Activated naive CD8-positive, alpha-beta T cell treated with anti-CD3 and anti-CD28 coated beads for 36 hours (primary cell): Measurements from ENCODE around the gene NIPA2. TPM values are rescaled to one million over a fixed set of nuclear protein-coding genes. Genes with fewer than 3 reads are reported as not detected.

Experiments
- DNase-seq: peaks from one replicate; pipeline ENCODE4 v3.0.0; 2021
- H3K27ac Mint-ChIP-seq: one replicate; pipeline ENCODE4 v1.8.0; 2022; ENCODE audit warnings: mild to moderate bottlenecking, moderate library complexity, mixed read lengths
- H3K27me3 Mint-ChIP-seq: one replicate; pipeline ENCODE4 v1.8.0; 2022; ENCODE audit warnings: mild to moderate bottlenecking, mixed read lengths
- H3K36me3 Mint-ChIP-seq: one replicate; pipeline ENCODE4 v1.8.0; 2021; ENCODE audit warnings: mild to moderate bottlenecking, mixed read lengths
- H3K4me1 Mint-ChIP-seq: one replicate; pipeline ENCODE4 v1.8.0; 2021; ENCODE audit warnings: mixed read lengths
- H3K4me3 Mint-ChIP-seq: one replicate; pipeline ENCODE4 v1.8.0; 2022; ENCODE audit warnings: mild to moderate bottlenecking, moderate library complexity, mixed read lengths
- H3K9me3 Mint-ChIP-seq: one replicate; pipeline ENCODE4 v1.8.0; 2022; ENCODE audit warnings: mixed read lengths
- total RNA-seq, 2 experiments: library from RNA; stranded (reverse); gene quantifications; one replicate each; pipeline ENCODE4 v1.2.3, GENCODE V29; 2021

NIPA2 gene
- total RNA-seq, 2 experiments from 2014 or later: 96.7 to 97.8 TPM

GRCh38 chr15:22880068-22880980 lies 41.9 kb downstream of the NIPA2 start:
- Mint-ChIP-seq H3K4me1 (no peaks in the 10 kb centered on the region), H3K27ac (no peak overlapping the region), H3K4me3 (no peak overlapping the region), H3K9me3 (no peaks in the 10 kb centered on the region), H3K36me3 (peaks cover 6% of the 10 kb centered on the region), H3K27me3 (no peaks in the 10 kb centered on the region)
- no peak for DNase-seq

- Mint-ChIP-seq H3K9me3 (no peaks in the 10 kb centered on the region), H3K36me3 (peaks cover 3% of the 10 kb centered on the region), H3K4me3 (no peak overlapping the region), H3K27me3 (no peaks in the 10 kb centered on the region), H3K27ac (no peak overlapping the region), H3K4me1 (no peaks in the 10 kb centered on the region)
- no peak for DNase-seq
Observed at GRCh38 chr15:22880981-22881738, 42.7 kb downstream of the NIPA2 start.

GRCh38 chr15:22881739-22882440 lies 43.4 kb downstream of the NIPA2 start:
- no peak for DNase-seq
- Mint-ChIP-seq H3K9me3 (no peaks in the 10 kb centered on the region), H3K4me1 (no peaks in the 10 kb centered on the region), H3K27ac (no peak overlapping the region), H3K27me3 (no peaks in the 10 kb centered on the region), H3K36me3 (peaks cover 3% of the 10 kb centered on the region), H3K4me3 (no peak overlapping the region)

- Mint-ChIP-seq H3K36me3 (peaks cover 3% of the 10 kb centered on the region), H3K4me3 (no peak overlapping the region), H3K4me1 (no peaks in the 10 kb centered on the region), H3K27me3 (no peaks in the 10 kb centered on the region), H3K9me3 (no peaks in the 10 kb centered on the region), H3K27ac (no peak overlapping the region)
- no peak for DNase-seq
Observed at GRCh38 chr15:22883196-22883595, 44.7 kb downstream of the NIPA2 start.

GRCh38 chr15:22884344-22884743 lies 45.9 kb downstream of the NIPA2 start:
- no peak for DNase-seq
- H3K27ac Mint-ChIP-seq: no peak overlapping the region
- H3K4me3 Mint-ChIP-seq: no peak overlapping the region
- no peaks in the 10 kb centered on the region for H3K4me1 Mint-ChIP-seq
- peaks cover 3% of the 10 kb centered on the region for H3K36me3 Mint-ChIP-seq
- no peaks in the 10 kb centered on the region for H3K27me3 Mint-ChIP-seq
- H3K9me3 Mint-ChIP-seq: no peaks in the 10 kb centered on the region

- Mint-ChIP-seq H3K27me3 (no peaks in the 10 kb centered on the region), H3K9me3 (no peaks in the 10 kb centered on the region), H3K36me3 (peaks cover 3% of the 10 kb centered on the region), H3K4me3 (no peak overlapping the region), H3K27ac (no peak overlapping the region), H3K4me1 (no peaks in the 10 kb centered on the region)
- no peak for DNase-seq
Observed at GRCh38 chr15:22885120-22885519, 46.7 kb downstream of the NIPA2 start.

GRCh38 chr15:22887157-22887951 lies 48.9 kb downstream of the NIPA2 start:
- H3K4me1 Mint-ChIP-seq: no peaks in the 10 kb centered on the region
- no peaks in the 10 kb centered on the region for H3K36me3 Mint-ChIP-seq
- no peak for DNase-seq
- no peak overlapping the region for H3K4me3 Mint-ChIP-seq
- H3K27me3 Mint-ChIP-seq: no peaks in the 10 kb centered on the region
- no peaks in the 10 kb centered on the region for H3K9me3 Mint-ChIP-seq
- no peak overlapping the region for H3K27ac Mint-ChIP-seq

GRCh38 chr15:22888120-22888859 lies 49.8 kb downstream of the NIPA2 start:
- H3K27me3 Mint-ChIP-seq: no peaks in the 10 kb centered on the region
- H3K36me3 Mint-ChIP-seq: no peaks in the 10 kb centered on the region
- H3K4me3 Mint-ChIP-seq: no peak overlapping the region
- no peak overlapping the region for H3K27ac Mint-ChIP-seq
- H3K9me3 Mint-ChIP-seq: no peaks in the 10 kb centered on the region
- H3K4me1 Mint-ChIP-seq: no peaks in the 10 kb centered on the region
- DNase-seq: no peak

GRCh38 chr15:22889146-22889818 lies 50.8 kb downstream of the NIPA2 start:
- no peak for DNase-seq
- H3K4me1 Mint-ChIP-seq: no peaks in the 10 kb centered on the region
- no peaks in the 10 kb centered on the region for H3K36me3 Mint-ChIP-seq
- H3K27ac Mint-ChIP-seq: no peak overlapping the region
- H3K9me3 Mint-ChIP-seq: no peaks in the 10 kb centered on the region
- no peaks in the 10 kb centered on the region for H3K27me3 Mint-ChIP-seq
- H3K4me3 Mint-ChIP-seq: no peak overlapping the region

- Mint-ChIP-seq H3K9me3 (no peaks in the 10 kb centered on the region), H3K27me3 (no peaks in the 10 kb centered on the region), H3K27ac (no peak overlapping the region), H3K4me1 (no peaks in the 10 kb centered on the region), H3K36me3 (no peaks in the 10 kb centered on the region), H3K4me3 (no peak overlapping the region)
- DNase-seq: no peak
Observed at GRCh38 chr15:22890296-22890695, 51.8 kb downstream of the NIPA2 start.

GRCh38 chr15:22891426-22892210 lies 53.2 kb downstream of the NIPA2 start:
- H3K9me3 Mint-ChIP-seq: no peaks in the 10 kb centered on the region

GRCh38 chr15:22892333-22892732 lies 53.9 kb downstream of the NIPA2 start:
- no peak for DNase-seq
- no peak overlapping the region for H3K27ac Mint-ChIP-seq
- H3K9me3 Mint-ChIP-seq: no peaks in the 10 kb centered on the region
- H3K36me3 Mint-ChIP-seq: no peaks in the 10 kb centered on the region
- H3K4me3 Mint-ChIP-seq: no peak overlapping the region
- no peaks in the 10 kb centered on the region for H3K27me3 Mint-ChIP-seq
- H3K4me1 Mint-ChIP-seq: no peaks in the 10 kb centered on the region

More at GRCh38 chr15:22891426-22892210, 53.2 kb downstream of the NIPA2 start:
- Mint-ChIP-seq H3K36me3 (no peaks in the 10 kb centered on the region), H3K27ac (no peak overlapping the region), H3K4me3 (no peak overlapping the region), H3K4me1 (no peaks in the 10 kb centered on the region), H3K27me3 (no peaks in the 10 kb centered on the region)
- DNase-seq: no peak

- H3K9me3 Mint-ChIP-seq: no peaks in the 10 kb centered on the region
- H3K27me3 Mint-ChIP-seq: no peaks in the 10 kb centered on the region
- no peak for DNase-seq
- H3K4me1 Mint-ChIP-seq: no peaks in the 10 kb centered on the region
- H3K36me3 Mint-ChIP-seq: no peaks in the 10 kb centered on the region
- H3K27ac Mint-ChIP-seq: no peak overlapping the region
- no peak overlapping the region for H3K4me3 Mint-ChIP-seq
Observed at GRCh38 chr15:22893081-22893480, 54.6 kb downstream of the NIPA2 start.
